ENCODE measurements around the gene CCDC137.
A peak's percentile ranks its signal among the peaks of the same experiment; 100 is the strongest.

The CCDC137 gene

DNA sequence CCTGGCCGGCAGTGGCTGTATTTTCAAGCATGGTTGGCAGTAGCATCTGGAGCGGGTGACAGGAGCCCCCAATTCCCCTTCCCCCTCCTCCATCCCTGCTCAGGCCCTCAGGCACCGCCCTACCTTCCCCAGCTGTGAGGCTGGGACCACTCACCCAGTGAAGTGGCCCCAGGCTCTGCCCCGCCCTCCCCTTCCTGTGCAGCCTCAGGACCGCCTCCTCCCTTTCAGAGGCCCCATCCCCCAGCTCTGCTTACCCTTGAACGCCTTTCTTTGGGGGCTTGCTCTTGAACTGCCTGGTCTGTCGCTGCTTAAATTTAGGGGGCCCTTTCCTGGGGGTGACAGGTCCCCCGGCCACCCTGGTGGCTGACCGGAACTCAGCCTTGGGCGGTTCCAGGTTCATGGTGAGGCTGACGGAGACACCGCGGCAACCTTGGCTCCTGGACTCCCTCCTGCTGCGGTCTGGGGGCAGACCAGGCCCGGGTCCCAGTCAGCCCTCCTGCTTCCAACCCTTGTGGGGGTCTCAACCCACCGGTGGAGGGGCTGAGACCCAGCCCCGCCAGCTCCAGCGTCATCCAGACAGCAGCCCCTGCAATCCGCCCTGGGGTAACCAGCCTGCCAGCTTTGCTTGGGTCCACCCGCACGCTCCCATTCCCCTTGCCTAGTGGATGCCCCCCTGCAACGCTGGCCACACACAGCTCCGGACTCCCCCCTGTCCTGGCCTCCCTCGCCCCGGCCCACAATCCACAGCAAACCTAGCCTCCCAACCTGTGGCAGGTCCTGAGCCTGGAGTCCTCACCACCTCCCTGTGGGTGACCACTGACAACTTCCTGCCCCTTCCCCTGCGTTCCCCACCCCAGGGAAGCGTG lies 13.4 kb upstream of the CCDC137 start:
- no peak for DNase-seq

DNA sequence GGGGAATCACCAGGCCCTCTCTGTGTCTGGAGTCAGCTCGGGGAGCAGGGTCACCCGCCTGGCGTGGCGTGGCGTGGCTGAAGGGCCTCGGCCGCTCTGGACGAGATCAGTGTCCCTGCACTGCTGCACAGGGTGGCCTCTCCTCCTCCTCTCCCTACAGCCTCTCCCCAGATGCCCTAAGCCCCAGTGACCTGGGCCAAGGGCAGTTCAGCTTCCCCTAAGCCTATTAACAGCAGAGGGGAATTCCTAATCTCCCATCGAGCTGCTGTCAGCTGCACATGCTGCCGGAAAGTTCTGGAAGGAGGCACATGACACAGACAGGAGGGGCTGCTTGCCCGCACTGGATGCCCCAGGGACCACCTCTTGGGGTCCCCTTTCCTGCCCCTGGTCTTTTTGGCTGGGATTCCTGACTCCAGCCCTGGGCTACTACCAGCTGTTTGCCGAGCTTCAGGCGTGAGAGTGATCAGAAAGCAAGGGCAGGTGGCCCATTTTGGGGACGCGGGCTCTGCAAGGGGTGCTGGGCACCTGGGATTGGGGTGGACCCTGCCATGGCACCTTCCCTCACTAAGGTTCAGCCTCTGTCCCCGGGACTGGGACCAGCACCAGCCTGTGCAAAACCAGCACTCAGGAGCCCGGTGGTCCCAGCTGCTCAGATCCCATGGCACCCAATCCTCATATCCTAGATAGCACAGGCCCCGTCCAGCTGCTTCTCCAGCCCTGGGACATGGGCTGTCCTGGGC lies 11.0 kb upstream of the CCDC137 start:
- no peak for DNase-seq

GRCh38 chr17:81656118-81656743 lies 10.3 kb upstream of the CCDC137 start, which contains the start of gene PDE6G:
TSS of gene PDE6G (minus strand) at chr17:81656542. CDS start at chr17:81653305, 3,237 bp downstream.
- no peak for DNase-seq

- no peak for DNase-seq
Observed at GRCh38 chr17:81656835-81657234, 9.7 kb upstream of the CCDC137 start.

GRCh38 chr17:81659038-81659437 lies 7.5 kb upstream of the CCDC137 start:
- no peak for DNase-seq

DNA sequence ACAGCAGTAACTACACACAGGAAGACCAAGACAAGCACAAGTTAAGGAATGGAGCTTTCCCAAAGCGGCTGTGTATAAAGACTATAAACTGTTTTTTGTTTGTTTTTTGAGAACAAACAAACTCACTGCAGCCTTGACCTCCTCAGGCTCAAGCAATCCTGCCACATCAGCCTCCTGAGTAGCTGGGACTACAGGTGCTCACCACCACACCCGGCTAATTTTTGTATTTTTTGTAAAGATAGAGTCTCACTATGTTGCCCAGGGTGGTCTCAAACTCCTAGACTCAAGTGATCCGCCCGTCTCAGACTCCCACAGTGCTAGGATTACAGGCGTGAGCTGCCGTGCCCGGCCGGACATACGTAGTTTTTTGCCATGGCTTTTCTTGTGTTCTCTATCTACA lies 6.1 kb upstream of the CCDC137 start:
- no peak for DNase-seq

DNA sequence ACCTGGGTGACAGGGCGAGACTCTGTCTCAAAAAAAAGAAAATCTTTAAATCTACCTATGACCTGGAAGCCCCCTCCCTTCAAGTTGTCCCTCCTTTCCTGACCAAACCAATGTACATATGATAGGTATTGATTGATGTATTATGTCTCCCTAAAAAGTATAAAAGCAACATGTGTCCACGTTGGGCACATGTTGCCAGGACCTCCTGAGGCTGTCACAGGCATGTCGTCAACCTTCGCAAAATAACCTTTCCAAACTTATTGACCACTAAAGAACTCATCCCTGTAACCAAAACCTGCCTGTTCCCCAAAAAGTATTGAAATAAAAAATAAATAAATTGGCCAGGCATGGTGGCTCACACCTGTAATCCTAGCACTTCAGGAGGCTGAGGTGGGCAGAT lies 4.5 kb upstream of the CCDC137 start:
- no peak for DNase-seq

DNA sequence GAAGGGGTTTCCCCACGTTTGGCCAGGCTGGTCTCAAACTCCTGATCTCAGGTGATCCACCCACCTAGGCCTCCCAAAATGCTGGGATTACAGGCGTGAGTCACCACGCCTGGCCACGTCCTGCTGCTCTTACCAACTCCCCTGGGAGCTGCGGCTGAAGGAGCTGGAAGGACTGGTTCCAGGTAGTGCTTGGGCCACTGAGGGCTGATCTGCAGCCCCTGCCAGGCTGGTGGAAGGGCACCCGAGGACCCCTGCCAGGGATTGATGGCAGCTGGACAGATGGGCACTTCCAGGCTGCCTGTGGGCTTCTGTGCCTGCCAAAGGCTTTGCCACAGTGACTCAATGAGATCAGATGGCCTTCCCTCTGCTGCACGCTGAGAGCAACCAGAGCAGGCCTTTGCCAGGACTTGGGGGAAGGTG lies 2.5 kb upstream of the CCDC137 start:
- DNase-seq, result no peak

DNA sequence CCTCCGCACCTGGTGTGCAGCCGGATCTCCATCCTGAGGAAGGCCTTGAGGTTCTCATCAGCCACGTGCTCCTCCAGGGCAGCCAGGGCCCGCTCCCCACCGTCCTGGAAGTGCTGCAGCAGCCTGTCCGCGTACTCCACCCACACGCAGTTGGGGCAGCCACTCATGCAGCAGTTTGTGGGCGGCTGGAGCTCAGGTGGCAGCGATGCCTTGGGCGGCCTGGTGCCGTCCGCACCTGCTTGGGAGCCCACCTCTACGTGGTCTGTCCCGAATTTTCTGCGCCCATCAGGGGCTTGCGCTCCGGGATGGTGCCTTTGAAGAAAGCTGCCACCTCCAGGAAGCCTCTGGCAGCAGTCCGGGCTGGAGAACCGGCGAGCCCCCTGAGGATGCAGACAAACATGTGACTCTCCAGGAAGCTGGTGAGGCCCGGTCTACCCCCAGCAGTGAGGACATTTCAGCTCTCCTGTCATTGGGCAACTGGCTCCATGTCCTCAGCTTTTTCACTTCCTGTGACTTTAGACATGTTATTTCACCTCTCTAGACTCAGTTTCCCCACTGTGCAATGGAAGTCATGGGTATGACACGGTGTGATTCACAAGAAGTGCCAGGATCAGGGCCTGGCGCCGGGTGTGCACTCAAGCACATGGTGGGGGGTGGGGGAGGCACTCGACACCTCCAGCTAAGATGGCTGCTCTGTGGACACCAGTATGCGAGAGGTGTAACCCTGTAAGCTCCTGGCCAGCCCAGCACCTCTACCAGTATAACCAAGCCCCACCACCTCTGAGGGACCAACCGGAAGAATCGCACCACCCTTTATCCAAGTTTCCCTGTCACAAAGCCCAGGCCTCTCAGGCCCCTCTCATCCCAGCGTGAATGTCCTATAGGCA lies 1.1 kb upstream of the CCDC137 start:
- DNase-seq, result peak; percentile 69

- DNase-seq, result peak; percentile 75
Observed at GRCh38 chr17:81666092-81666341, 520 bp upstream of the CCDC137 start.

- no peak for DNase-seq
Observed at GRCh38 chr17:81667754-81668153, 1.2 kb downstream of the CCDC137 start.

GRCh38 chr17:81672504-81672903 lies 6.0 kb downstream of the CCDC137 start:
- DNase-seq, result no peak

DNA sequence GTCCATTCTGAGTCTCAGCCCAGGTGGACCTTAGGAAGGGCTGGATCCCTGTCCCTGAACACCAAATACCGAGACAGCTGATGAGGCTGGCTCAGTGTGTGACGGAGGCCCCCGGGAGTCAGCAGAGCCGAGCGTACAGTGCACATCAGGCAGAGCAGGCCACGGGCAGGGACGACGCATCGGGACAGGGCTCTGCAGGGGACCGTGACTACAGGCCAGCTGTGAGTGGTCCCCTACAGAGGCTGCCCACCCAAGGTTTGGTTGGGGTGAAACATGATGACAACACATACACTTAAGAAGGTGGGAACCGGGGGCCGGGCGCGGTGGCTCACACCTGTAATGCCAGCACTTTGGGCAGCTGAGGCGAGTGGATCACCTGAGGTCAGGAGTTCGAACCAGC lies 6.4 kb downstream of the CCDC137 start:
- no peak for DNase-seq

DNA sequence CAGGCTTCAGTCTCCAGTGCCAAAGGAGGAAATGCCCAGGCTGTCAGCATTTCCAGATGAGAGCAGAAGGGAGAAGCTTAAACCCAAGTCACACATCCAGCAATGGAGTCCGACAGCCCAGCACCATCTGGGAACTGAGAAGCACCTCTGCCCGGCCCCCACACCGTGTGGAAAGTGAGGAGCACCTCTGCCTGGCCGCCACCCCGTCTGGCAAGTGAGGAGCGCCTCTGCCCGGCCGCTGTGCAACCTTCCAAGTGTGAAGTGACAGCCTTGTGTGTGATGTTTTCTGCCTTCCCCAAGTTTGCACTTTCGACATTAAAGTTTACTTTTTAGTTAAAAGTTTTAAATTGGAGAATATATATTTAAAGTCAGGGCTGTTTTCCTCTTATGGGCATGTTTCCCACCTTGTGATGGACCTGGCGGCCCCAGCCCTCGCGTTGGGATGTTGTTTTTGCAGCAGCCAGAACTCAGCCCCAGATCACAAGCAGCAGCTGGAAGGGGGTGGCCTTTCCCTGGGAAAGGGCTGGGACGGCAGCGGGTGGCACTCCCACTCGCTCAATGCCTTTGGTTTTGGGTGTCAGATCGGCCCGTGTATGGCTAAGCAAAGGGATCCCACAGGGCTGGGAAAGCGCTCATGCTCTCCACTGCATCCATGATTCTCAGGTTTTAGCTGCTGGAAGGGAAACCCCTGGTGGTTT lies 7.2 kb downstream of the CCDC137 start:
- DNase-seq, result no peak

GRCh38 chr17:81675515-81676221 lies 9.1 kb downstream of the CCDC137 start:
- peak; percentile 66 for DNase-seq

- DNase-seq, result peak; percentile 40
Observed at GRCh38 chr17:81676906-81677305, 10.4 kb downstream of the CCDC137 start.

DNA sequence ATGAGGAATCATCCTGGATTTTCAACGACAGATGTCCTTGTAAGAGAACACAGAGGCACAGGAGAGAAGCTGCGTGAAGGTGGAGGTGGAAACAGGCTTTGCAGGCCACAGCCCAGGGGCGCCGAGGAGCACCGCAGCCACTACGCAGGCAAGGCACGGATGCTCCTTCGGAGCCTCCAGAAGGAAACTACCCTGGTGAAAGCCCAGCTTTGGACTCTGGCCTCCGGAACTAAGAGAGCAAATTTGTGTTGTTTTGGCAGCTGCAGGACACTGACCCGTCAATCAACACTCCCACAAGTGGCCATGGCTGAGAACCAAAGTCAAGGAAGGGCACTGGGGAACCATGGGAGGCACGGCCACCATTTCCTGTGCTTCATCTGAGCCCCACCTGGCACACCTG lies 13.6 kb downstream of the CCDC137 start:
- DNase-seq, result peak; percentile 67

- no peak for DNase-seq
Observed at GRCh38 chr17:81681672-81682071, 15.1 kb downstream of the CCDC137 start.

GRCh38 chr17:81682565-81683207 lies 16.1 kb downstream of the CCDC137 start:
- peak; percentile 54 for DNase-seq

DNA sequence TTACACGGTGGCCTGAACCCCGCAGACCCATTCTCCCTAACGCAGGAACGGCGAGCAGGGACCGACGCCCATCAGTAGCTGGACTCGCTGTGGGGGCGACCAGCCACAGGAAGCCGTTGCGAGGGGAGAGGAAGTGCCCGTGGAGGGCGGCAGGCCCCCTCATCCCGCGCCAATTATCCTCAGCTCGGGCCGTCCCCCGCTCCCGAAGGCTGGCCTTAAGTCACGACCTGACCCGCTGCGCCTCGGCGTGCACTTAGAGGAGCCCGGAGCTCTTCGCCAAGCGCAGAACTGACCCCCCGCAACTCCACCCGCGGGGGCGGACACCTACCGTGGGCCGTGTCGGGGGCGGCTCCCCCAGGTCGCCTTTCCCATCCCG lies 16.7 kb downstream of the CCDC137 start:
- no peak for DNase-seq

Data from DMS53 (cell line).